ENCODE measurements around the gene NFYC. TPM values are rescaled to one million over a fixed set of nuclear protein-coding genes. Genes with fewer than 3 reads are reported as not detected.

The NFYC gene
- total RNA-seq, 6 experiments from 2014 or later, result 31.0 to 48.1 (median 43.8) TPM

DNA sequence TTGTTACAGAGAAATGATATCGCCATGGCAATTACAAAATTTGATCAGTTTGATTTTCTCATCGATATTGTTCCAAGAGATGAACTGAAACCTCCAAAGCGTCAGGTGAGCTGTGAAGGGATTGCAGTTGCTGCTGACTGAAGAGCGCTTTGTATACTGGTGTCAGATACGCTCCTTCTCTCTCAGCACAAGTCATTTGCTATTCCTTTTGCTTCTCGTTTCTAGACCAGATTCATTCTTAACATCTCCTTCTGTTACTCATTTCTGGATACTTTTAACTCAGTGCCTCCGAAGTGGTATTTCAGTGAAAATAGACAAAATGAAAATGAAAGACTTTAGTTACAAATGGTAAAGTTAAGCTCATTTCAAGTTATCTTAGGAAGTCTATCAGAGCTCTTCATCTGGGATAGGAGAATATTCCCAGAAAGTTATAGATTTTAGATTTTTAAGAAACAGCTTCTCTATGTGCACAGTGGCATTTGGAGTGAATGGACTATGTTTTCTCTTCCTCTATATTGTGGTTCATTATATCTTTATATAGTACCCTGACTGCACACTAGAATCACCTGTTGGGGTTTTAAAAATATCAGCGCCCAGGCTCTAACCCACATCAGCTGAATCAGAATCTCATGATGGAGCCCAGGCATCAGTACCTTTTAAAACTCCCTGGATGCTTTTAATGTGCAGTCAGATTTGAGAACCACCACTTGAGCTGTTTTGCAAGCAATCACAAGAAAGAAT, 61.8 kb downstream of the NFYC start:
- Mint-ChIP-seq H3K4me1 (ENCODE audit: low read depth) (peaks cover 31% of the 10 kb centered on the region), H3K27me3 (ENCODE audit: insufficient read depth) (peaks cover 2% of the 10 kb centered on the region; the same call in 1 of the 2 replicates), H3K27ac (no peak overlapping the region), H3K36me3 (ENCODE audit: low read depth) (peaks cover 33% of the 10 kb centered on the region), H3K9me3 (no peaks in the 10 kb centered on the region), H3K4me3 (no peak overlapping the region)
- no peak for TF ChIP-seq CTCF (IDR thresholded peaks at IDR 0.05)
- DNase-seq, result no peak

DNA sequence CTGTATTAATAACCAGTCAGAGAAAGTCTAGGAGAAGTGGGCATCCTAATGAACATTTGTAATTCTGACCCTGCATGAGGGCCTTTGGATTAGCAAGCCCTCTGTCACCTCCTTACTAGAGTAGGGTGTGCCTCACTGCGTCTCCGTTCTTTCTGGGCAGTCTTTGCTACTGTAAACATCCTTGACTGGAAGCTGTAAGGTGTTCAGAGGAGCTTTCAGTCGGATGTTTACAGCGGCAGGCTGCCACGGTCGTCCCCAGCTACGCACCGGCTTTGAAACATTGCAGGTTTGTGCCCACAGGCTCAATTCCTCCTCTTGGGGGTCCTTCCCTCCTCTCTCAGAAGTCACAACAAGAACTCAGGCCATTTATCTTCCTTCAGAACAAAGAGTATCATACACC, 62.7 kb downstream of the NFYC start:
- H3K27ac Mint-ChIP-seq, result no peak overlapping the region
- H3K27me3 Mint-ChIP-seq (ENCODE audit: insufficient read depth), result peaks cover 2% of the 10 kb centered on the region; the same call in 1 of the 2 replicates
- DNase-seq, result no peak

DNA sequence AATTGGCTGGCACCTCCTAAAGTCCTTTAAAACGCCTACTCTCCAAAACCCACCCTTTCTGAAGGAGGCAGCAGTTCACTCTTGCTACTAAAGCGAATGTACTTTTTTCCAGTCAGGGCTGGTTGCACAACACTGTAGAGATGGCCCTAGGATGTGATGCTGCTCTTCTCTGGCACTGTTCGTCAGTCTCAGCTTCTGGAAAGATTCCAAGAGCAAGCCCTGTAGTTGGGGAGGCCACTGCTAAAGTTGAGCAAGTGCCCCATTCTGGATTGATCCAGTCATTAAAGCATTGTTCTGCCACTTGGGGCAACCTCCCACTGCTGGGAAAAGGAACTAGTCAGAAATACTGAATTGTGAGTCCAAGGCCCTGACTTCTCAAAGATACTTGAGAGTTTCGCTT, 63.6 kb downstream of the NFYC start:
- Mint-ChIP-seq H3K4me3 (no peak overlapping the region), H3K4me1 (ENCODE audit: low read depth) (peaks cover 25% of the 10 kb centered on the region), H3K9me3 (no peaks in the 10 kb centered on the region), H3K36me3 (ENCODE audit: low read depth) (peaks cover 40% of the 10 kb centered on the region), H3K27me3 (ENCODE audit: insufficient read depth) (peaks cover 2% of the 10 kb centered on the region; the same call in 1 of the 2 replicates), H3K27ac (no peak overlapping the region)
- DNase-seq, result no peak
- TF ChIP-seq CTCF (IDR thresholded peaks at IDR 0.05), result no peak

More for the DNA sequence above, 62.7 kb downstream of the NFYC start:
- Mint-ChIP-seq H3K9me3 (no peaks in the 10 kb centered on the region), H3K4me1 (ENCODE audit: low read depth) (peaks cover 30% of the 10 kb centered on the region), H3K36me3 (ENCODE audit: low read depth) (peaks cover 37% of the 10 kb centered on the region), H3K4me3 (no peak overlapping the region)
- TF ChIP-seq CTCF (IDR thresholded peaks at IDR 0.05), result no peak

GRCh38 chr1:40756523-40756922, 65.0 kb downstream of the NFYC start:
- H3K4me1 Mint-ChIP-seq (ENCODE audit: low read depth), result peaks cover 22% of the 10 kb centered on the region
- TF ChIP-seq CTCF (IDR thresholded peaks at IDR 0.05), result no peak
- H3K4me3 Mint-ChIP-seq, result no peak overlapping the region
- no peak for DNase-seq
- peaks cover 40% of the 10 kb centered on the region for H3K36me3 Mint-ChIP-seq (ENCODE audit: low read depth)
- no peak overlapping the region for H3K27ac Mint-ChIP-seq
- no peaks in the 10 kb centered on the region for H3K9me3 Mint-ChIP-seq
- H3K27me3 Mint-ChIP-seq (ENCODE audit: insufficient read depth), result peaks cover 2% of the 10 kb centered on the region; the same call in 1 of the 2 replicates

- Mint-ChIP-seq H3K9me3 (no peaks in the 10 kb centered on the region), H3K27me3 (ENCODE audit: insufficient read depth) (peaks cover 2% of the 10 kb centered on the region; the same call in 1 of the 2 replicates), H3K36me3 (ENCODE audit: low read depth) (peaks cover 40% of the 10 kb centered on the region)
Observed at GRCh38 chr1:40757084-40757483, 65.6 kb downstream of the NFYC start.

More at GRCh38 chr1:40757084-40757483, 65.6 kb downstream of the NFYC start:
- TF ChIP-seq CTCF (IDR thresholded peaks at IDR 0.05), result no peak
- Mint-ChIP-seq H3K27ac (no peak overlapping the region), H3K4me3 (no peak overlapping the region), H3K4me1 (ENCODE audit: low read depth) (peaks cover 19% of the 10 kb centered on the region)
- DNase-seq, result no peak
